SK-N-SH (cell line): ENCODE results near the gene GPRASP1. TPM values are rescaled to one million over a fixed set of nuclear protein-coding genes. Genes with fewer than 3 reads are reported as not detected.

Experiments
- CTCF ChIA-PET: fragments of 300-600, 350-600 bp; formaldehyde crosslinking; extraction: SDS; loops from one replicate; lab custom pipeline; 2021; lab: Yijun Ruan, JAX
- POLR2A ChIA-PET: fragments of 350-600 bp; sonication (Branson Sonifier 250); formaldehyde crosslinking; extraction: SDS; loops from one replicate; lab custom pipeline; 2020; ENCODE audit warnings: antibody characterized with exemption, inconsistent platforms; lab: Yijun Ruan, JAX
- DNase-seq: peaks from one replicate; pipeline ENCODE4 v3.0.0; 2012
- H2AFZ ChIP-seq: fragments of 200-600 bp; sonication (generic); 2 replicates; pipeline ENCODE4 v1.8.1; 2016; ENCODE audit warnings: antibody characterized with exemption, mild to moderate bottlenecking, low read depth
- H3F3A ChIP-seq: fragments of 200-600 bp; sonication (generic); replicated peaks from 2 replicates; pipeline ENCODE3; 2016; ENCODE audit warnings: antibody characterized with exemption, mild to moderate bottlenecking; ENCODE audit not compliant: insufficient read depth
- H3K27ac ChIP-seq, 2 experiments: fragments of 200-500 bp in 1 of 2; fragments of 200-600 bp in 1 of 2; sonication (Bioruptor generic) in 1 of 2; sonication (generic), shearing (Covaris generic) in 1 of 2; 2 replicates each; pipeline versions ENCODE4 v1.5.1 to v1.6.1; 2014 to 2016; ENCODE audit warnings: low read depth in 2 of 2, inconsistent platforms in 1 of 2, low read length in 1 of 2, mild to moderate bottlenecking in 1 of 2, mixed read lengths in 1 of 2
- H3K27me3 ChIP-seq: fragments of 200-600 bp; sonication (generic), shearing (Covaris generic); 2 replicates; pipeline ENCODE4 v1.6.1; 2016; ENCODE audit warnings: mixed run types; ENCODE audit not compliant: insufficient read depth
- H3K36me3 ChIP-seq, 2 experiments: fragments of 200-500 bp in 1 of 2; fragments of 200-600 bp in 1 of 2; sonication (Bioruptor generic) in 1 of 2; sonication (generic) in 1 of 2; replicated peaks in 1 of 2; 2 replicates each; pipeline versions ENCODE3 to v1.5.1; 2014 to 2016; ENCODE audit warnings: low read length in 1 of 2, mild to moderate bottlenecking in 1 of 2; ENCODE audit not compliant: insufficient read depth in 2 of 2, control insufficient read depth in 1 of 2
- H3K4me1 ChIP-seq, 2 experiments: fragments of 200-500 bp in 1 of 2; fragments of 200-600 bp in 1 of 2; sonication (Bioruptor generic) in 1 of 2; sonication (generic), shearing (Covaris generic) in 1 of 2; 2 replicates each; pipeline versions ENCODE4 v1.5.1 to v1.6.1; 2014 to 2016; ENCODE audit warnings: low read depth in 1 of 2, low read length in 1 of 2, mixed run types in 1 of 2; ENCODE audit not compliant: insufficient read depth in 2 of 2, control insufficient read depth in 1 of 2
- H3K4me2 ChIP-seq: fragments of 200-600 bp; sonication (generic), shearing (Covaris generic); 2 replicates; pipeline ENCODE4 v1.6.1; 2017; ENCODE audit warnings: mixed run types
- H3K4me3 ChIP-seq, 2 experiments: fragments of 200-500 bp in 1 of 2; fragments of 200-600 bp in 1 of 2; sonication (Bioruptor generic) in 1 of 2; sonication (generic), shearing (Covaris generic) in 1 of 2; 2 replicates each; pipeline versions ENCODE4 v1.5.1 to v1.8.1; 2014 to 2016; ENCODE audit warnings: low read depth in 2 of 2, inconsistent platforms in 1 of 2, low read length in 1 of 2, mild to moderate bottlenecking in 1 of 2, mixed read lengths in 1 of 2, moderate library complexity in 1 of 2
- H3K79me2 ChIP-seq: fragments of 200-600 bp; sonication (generic); 2 replicates; pipeline ENCODE4 v1.8.1; 2017; ENCODE audit warnings: mild to moderate bottlenecking; ENCODE audit not compliant: insufficient read depth
- H3K9ac ChIP-seq: fragments of 200-600 bp; sonication (generic); 2 replicates; pipeline ENCODE4 v1.6.1; 2017; ENCODE audit warnings: mixed run types
- H3K9me2 ChIP-seq: fragments of 200-600 bp; sonication (generic); 2 replicates; pipeline ENCODE4 v1.6.1; 2017; ENCODE audit warnings: mixed run types
- H3K9me3 ChIP-seq: fragments of 200-600 bp; sonication (generic); 2 replicates; pipeline ENCODE4 v1.6.1; 2017; ENCODE audit warnings: mixed run types, mild to moderate bottlenecking, moderate library complexity
- H4K20me1 ChIP-seq: fragments of 200-600 bp; sonication (generic); 2 replicates; pipeline ENCODE4 v1.6.1; 2017; ENCODE audit warnings: mild to moderate bottlenecking, mixed run types; ENCODE audit not compliant: insufficient read depth
- ELF1 ChIP-seq: IDR thresholded peaks from 2 replicates; pipeline ENCODE4 v1.4.0; 2012
- EP300 ChIP-seq, 2 experiments: IDR thresholded peaks; 2 replicates each; pipeline versions ENCODE4 v1.4.0 to v1.6.1; 2012; ENCODE audit warnings: borderline replicate concordance in 1 of 2, low read depth in 1 of 2, low read length in 1 of 2
- EZH2phosphoT487 ChIP-seq: fragments of 200-600 bp; sonication (generic); IDR thresholded peaks from 2 replicates; pipeline ENCODE4 v1.6.1; 2017; ENCODE audit warnings: low read depth, mixed run types, mild to moderate bottlenecking, antibody characterized with exemption, moderate library complexity, borderline replicate concordance
- FOSL2 ChIP-seq: IDR thresholded peaks from 2 replicates; pipeline ENCODE4 v1.4.0; 2012; ENCODE audit warnings: low read depth, mild to moderate bottlenecking, moderate library complexity, borderline replicate concordance
- FOXJ3 ChIP-seq: sonication (generic); formaldehyde crosslinking; IDR thresholded peaks from 2 replicates; pipeline ENCODE4 v1.5.1; 2020; ENCODE audit warnings: mild to moderate bottlenecking, missing genetic modification reagents
- GABPA ChIP-seq: IDR thresholded peaks from 2 replicates; pipeline ENCODE4 v1.4.0; 2012; ENCODE audit warnings: low read depth, mild to moderate bottlenecking
- GATA2 ChIP-seq: sonication (generic); formaldehyde crosslinking; IDR thresholded peaks from 2 replicates; pipeline ENCODE4 v1.5.0; 2020; ENCODE audit warnings: mild to moderate bottlenecking, missing genetic modification reagents
- JUND ChIP-seq: IDR thresholded peaks from 2 replicates; pipeline ENCODE4 v1.4.0; 2012
- MEF2A ChIP-seq: IDR thresholded peaks from 2 replicates; pipeline ENCODE4 v1.4.0; 2012; ENCODE audit warnings: low read depth, borderline replicate concordance
- MXI1 ChIP-seq: IDR thresholded peaks from 2 replicates; pipeline ENCODE4 v1.6.1; 2012; ENCODE audit warnings: mild to moderate bottlenecking, low read depth, low read length, improper control_type of control experiment
- NFIC ChIP-seq: IDR thresholded peaks from 2 replicates; pipeline ENCODE4 v1.4.0; 2012; ENCODE audit warnings: borderline replicate concordance
- NRF1 ChIP-seq: IDR thresholded peaks from 2 replicates; pipeline ENCODE4 v1.6.1; 2012; ENCODE audit warnings: low read depth, mild to moderate bottlenecking, low read length
- RAD21 ChIP-seq: IDR thresholded peaks from 2 replicates; pipeline ENCODE4 v1.6.1; 2012; ENCODE audit warnings: mild to moderate bottlenecking, low read length
- RCOR1 ChIP-seq: fragments of 150-350 bp; IDR thresholded peaks from 2 replicates; pipeline ENCODE4 v1.6.1; 2017; ENCODE audit warnings: antibody characterized with exemption, low read length
- RFX5 ChIP-seq: IDR thresholded peaks from 2 replicates; pipeline ENCODE4 v1.6.1; 2012; ENCODE audit warnings: mild to moderate bottlenecking, improper control_type of control experiment, low read length
- RXRA ChIP-seq: IDR thresholded peaks from 2 replicates; pipeline ENCODE4 v1.4.0; 2012; ENCODE audit warnings: low read depth, mild to moderate bottlenecking, borderline replicate concordance
- SIN3A ChIP-seq: IDR thresholded peaks from 2 replicates; pipeline ENCODE4 v1.6.1; 2012; ENCODE audit warnings: low read depth, mild to moderate bottlenecking, low read length, moderate library complexity, borderline replicate concordance
- SMC3 ChIP-seq: IDR thresholded peaks from 2 replicates; pipeline ENCODE4 v1.6.1; 2012; ENCODE audit warnings: low read depth, low read length, improper control_type of control experiment
- TAF1 ChIP-seq: IDR thresholded peaks from 2 replicates; pipeline ENCODE4 v1.6.1; 2012; ENCODE audit warnings: low read depth, mild to moderate bottlenecking, low read length, moderate library complexity, borderline replicate concordance
- TEAD4 ChIP-seq: IDR thresholded peaks from 2 replicates; pipeline ENCODE4 v1.4.0; 2012; ENCODE audit warnings: mild to moderate bottlenecking, borderline replicate concordance; ENCODE audit not compliant: insufficient read depth
- WGBS: methylation state at CpG from one replicate; pipeline ENCODE4 v1.1.6; 2017; ENCODE audit warnings: low lambda C conversion rate; 5-methylcytosine and 5-hydroxymethylcytosine counted together
- polyA plus RNA-seq, 3 experiments: library from polyadenylated mRNA; depleted of rRNA; stranded (reverse); fragments of >200 nt; gene quantifications; 2 replicates each; pipeline ENCODE4 v1.2.3, GENCODE V29; 2012
- TF ChIP-seq, protein P1 (sequence below): fragments of 150-350 bp; IDR thresholded peaks from 2 replicates; pipeline ENCODE4 v1.6.1; 2017; ENCODE audit warnings: antibody characterized with exemption, low read length, low read depth, borderline replicate concordance
- TF ChIP-seq, protein P2 (sequence below): IDR thresholded peaks from 2 replicates; pipeline ENCODE4 v1.4.0; 2012; ENCODE audit warnings: low read depth, borderline replicate concordance
- TF ChIP-seq, protein P3 (sequence below): IDR thresholded peaks from 2 replicates; pipeline ENCODE4 v1.4.0; 2012; ENCODE audit warnings: low read depth
- TF ChIP-seq, protein P4 (sequence below): IDR thresholded peaks from 2 replicates; pipeline ENCODE4 v1.4.0; 2012; ENCODE audit warnings: low read depth, borderline replicate concordance
- TF ChIP-seq, protein P5 (sequence below): IDR thresholded peaks from 2 replicates; pipeline ENCODE4 v1.6.1; 2012; ENCODE audit warnings: mild to moderate bottlenecking, low read depth, low read length, moderate library complexity

GPRASP1 gene
- polyA plus RNA-seq, 1 of the 3 experiments (the other 2 are of a cell fraction), result 2.7 TPM

DNA sequence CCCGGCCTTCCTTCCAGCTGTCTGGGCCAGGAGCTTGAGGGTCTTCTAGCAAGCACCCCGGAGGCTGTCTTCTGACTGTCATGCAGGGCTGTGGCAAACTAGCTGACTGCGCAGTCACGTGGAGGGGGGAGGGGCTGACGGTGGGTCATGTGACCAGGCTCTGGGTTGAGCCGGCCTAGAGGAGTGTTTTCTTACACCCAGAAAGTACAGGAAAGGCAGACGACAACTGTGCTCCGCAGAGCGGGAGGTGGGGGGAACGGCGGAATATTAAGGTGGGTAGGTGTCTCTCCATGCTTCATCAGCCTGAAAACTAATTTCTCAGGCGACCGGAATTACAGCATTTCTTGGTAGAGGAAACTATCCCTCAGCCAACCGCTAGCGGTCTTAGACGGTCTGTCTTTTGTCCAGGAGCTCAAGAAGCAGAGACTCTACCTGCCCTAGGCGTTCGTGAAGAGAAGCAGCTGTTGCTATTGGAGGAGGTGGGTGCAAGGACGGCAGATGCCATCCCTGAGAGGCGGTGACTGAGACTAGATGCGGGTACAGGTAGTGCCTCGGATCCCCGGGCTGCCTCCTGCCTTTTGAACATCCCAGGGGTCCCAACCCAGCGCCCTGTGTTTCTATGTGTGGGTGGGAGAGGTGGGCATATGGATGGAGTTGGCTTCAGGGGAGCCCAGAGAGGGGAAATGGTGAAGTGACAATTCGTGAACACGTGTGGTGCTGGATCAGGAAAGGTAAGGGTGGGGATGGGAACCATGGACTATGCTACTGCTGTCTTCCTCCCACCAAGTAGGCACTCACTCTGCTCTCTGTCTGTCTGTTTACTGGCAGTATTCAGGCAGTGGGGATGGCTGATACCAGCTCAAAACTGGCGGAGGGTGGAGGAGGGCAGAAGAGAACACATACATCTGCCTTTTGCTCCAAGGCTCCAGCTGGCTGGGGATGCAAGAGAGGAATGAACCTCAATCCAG, 8.8 kb downstream of the GPRASP1 start:
- POLR2A ChIA-PET, result no interaction called here
- Histone ChIP-seq H3K27me3 (no peaks in the 10 kb centered on the region; the same call in 1 of the 2 replicates), H3F3A (no peaks in the 10 kb centered on the region), H3K9ac (peak overlapping the region; percentile 42), H3K36me3 (peaks cover 0 to 5% of the 10 kb centered on the region in 2 experiments), H4K20me1 (no peaks in the 10 kb centered on the region), H3K79me2 (no peaks in the 10 kb centered on the region), H3K9me3 (no peaks in the 10 kb centered on the region), H3K4me1 (peaks cover 0 to 4% of the 10 kb centered on the region in 2 experiments; a peak in 1 of 4 replicates), H3K9me2 (no peaks in the 10 kb centered on the region), H3K27ac (peak overlapping the region in 1 of 2 experiments; percentile 53; a peak in 1 of 4 replicates), H3K4me2 (peak overlapping the region; percentile 79), H3K4me3 (peak overlapping the region; percentile 53 to 61), H2AFZ (peak overlapping the region; percentile 71)
- peak; percentile 74 for DNase-seq
- CTCF ChIA-PET, result interaction anchor here (0.9 to 1.0 kb wide), 2 partner anchors 22 to 1245 kb away, joined by 3 read pairs; no protein-coding TSS in a partner anchor
- WGBS, result 10% methylated on average over 21 of the region's 27 CpGs
- TF ChIP-seq SMC3 (no peak), GABPA (no peak), MXI1 (peak; percentile 89), EP300 (IDR thresholded peaks at IDR 0.05; ENCODE audit: borderline replicate concordance in 1 of 2, low read depth in 1 of 2, low read length in 1 of 2) (no peak), TAF1 (no peak), TEAD4 (no peak), SIN3A (peak; percentile 87), RCOR1 (no peak), RAD21 (no peak), RFX5 (no peak), FOXJ3 (CRISPR knock-in tag) (no peak), EZH2phosphoT487 (no peak), ELF1 (no peak), JUND (no peak), NRF1 (no peak), RXRA (no peak), FOSL2 (no peak), MEF2A (no peak), GATA2 (CRISPR knock-in tag) (no peak), NFIC (no peak)
- TF ChIP-seq, protein P1, sequence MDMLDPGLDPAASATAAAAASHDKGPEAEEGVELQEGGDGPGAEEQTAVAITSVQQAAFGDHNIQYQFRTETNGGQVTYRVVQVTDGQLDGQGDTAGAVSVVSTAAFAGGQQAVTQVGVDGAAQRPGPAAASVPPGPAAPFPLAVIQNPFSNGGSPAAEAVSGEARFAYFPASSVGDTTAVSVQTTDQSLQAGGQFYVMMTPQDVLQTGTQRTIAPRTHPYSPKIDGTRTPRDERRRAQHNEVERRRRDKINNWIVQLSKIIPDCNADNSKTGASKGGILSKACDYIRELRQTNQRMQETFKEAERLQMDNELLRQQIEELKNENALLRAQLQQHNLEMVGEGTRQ, result peak; percentile 95
- TF ChIP-seq, protein P2, sequence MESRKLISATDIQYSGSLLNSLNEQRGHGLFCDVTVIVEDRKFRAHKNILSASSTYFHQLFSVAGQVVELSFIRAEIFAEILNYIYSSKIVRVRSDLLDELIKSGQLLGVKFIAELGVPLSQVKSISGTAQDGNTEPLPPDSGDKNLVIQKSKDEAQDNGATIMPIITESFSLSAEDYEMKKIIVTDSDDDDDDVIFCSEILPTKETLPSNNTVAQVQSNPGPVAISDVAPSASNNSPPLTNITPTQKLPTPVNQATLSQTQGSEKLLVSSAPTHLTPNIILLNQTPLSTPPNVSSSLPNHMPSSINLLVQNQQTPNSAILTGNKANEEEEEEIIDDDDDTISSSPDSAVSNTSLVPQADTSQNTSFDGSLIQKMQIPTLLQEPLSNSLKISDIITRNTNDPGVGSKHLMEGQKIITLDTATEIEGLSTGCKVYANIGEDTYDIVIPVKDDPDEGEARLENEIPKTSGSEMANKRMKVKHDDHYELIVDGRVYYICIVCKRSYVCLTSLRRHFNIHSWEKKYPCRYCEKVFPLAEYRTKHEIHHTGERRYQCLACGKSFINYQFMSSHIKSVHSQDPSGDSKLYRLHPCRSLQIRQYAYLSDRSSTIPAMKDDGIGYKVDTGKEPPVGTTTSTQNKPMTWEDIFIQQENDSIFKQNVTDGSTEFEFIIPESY, result no peak
- TF ChIP-seq, protein P3, sequence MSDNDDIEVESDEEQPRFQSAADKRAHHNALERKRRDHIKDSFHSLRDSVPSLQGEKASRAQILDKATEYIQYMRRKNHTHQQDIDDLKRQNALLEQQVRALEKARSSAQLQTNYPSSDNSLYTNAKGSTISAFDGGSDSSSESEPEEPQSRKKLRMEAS, result peak; percentile 89
- TF ChIP-seq, protein P4, sequence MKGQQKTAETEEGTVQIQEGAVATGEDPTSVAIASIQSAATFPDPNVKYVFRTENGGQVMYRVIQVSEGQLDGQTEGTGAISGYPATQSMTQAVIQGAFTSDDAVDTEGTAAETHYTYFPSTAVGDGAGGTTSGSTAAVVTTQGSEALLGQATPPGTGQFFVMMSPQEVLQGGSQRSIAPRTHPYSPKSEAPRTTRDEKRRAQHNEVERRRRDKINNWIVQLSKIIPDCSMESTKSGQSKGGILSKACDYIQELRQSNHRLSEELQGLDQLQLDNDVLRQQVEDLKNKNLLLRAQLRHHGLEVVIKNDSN, result peak; percentile 98
- TF ChIP-seq, protein P5, sequence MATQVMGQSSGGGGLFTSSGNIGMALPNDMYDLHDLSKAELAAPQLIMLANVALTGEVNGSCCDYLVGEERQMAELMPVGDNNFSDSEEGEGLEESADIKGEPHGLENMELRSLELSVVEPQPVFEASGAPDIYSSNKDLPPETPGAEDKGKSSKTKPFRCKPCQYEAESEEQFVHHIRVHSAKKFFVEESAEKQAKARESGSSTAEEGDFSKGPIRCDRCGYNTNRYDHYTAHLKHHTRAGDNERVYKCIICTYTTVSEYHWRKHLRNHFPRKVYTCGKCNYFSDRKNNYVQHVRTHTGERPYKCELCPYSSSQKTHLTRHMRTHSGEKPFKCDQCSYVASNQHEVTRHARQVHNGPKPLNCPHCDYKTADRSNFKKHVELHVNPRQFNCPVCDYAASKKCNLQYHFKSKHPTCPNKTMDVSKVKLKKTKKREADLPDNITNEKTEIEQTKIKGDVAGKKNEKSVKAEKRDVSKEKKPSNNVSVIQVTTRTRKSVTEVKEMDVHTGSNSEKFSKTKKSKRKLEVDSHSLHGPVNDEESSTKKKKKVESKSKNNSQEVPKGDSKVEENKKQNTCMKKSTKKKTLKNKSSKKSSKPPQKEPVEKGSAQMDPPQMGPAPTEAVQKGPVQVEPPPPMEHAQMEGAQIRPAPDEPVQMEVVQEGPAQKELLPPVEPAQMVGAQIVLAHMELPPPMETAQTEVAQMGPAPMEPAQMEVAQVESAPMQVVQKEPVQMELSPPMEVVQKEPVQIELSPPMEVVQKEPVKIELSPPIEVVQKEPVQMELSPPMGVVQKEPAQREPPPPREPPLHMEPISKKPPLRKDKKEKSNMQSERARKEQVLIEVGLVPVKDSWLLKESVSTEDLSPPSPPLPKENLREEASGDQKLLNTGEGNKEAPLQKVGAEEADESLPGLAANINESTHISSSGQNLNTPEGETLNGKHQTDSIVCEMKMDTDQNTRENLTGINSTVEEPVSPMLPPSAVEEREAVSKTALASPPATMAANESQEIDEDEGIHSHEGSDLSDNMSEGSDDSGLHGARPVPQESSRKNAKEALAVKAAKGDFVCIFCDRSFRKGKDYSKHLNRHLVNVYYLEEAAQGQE, result no peak
